HK-2 (cell line): ENCODE results near the gene NAP1L2.
"Not testable (repeated sequence)": the region's sequence is repeated elsewhere in the genome, so short reads cannot be mapped to it uniquely, and the experiment has no call there.

Experiments
- DNase-seq: peaks from one replicate; pipeline ENCODE4 v3.0.0-alpha.2; 2018; ENCODE audit not compliant: unreplicated experiment

Gene NAP1L2

GRCh38 chrX:73214426-73215094 is at the start of gene NAP1L2:
Gene NAP1L2 (minus strand): TSS chrX:73214851. CDS start chrX:73214492, 359 bp downstream.
- DNase-seq = no peak

GRCh38 chrX:73262991-73263390 is 48.3 kb upstream of the NAP1L2 start:
- no peak for DNase-seq

- DNase-seq = no peak
Measured at GRCh38 chrX:73239242-73239641, 24.6 kb upstream of the NAP1L2 start.

GRCh38 chrX:73217621-73218020 is 3.0 kb upstream of the NAP1L2 start:
- DNase-seq = no peak

- DNase-seq = no peak
Measured at GRCh38 chrX:73215246-73215645, 595 bp upstream of the NAP1L2 start.

- DNase-seq = no peak
Measured at GRCh38 chrX:73213734-73214425, 771 bp downstream of the NAP1L2 start.

- no peak for DNase-seq
Measured at GRCh38 chrX:73206366-73206765, 8.3 kb downstream of the NAP1L2 start.

GRCh38 chrX:73182502-73183114 is 32.0 kb downstream of the NAP1L2 start:
- DNase-seq = no peak

GRCh38 chrX:73168945-73169344 is 45.7 kb downstream of the NAP1L2 start:
- not testable (repeated sequence) for DNase-seq
